Neutrophil (primary cell): ENCODE measurements around the gene LMNB1.

Experiments used
- H3K27ac ChIP-seq: fragments of 200-600 bp; sonication (generic); 2 replicates; pipeline ENCODE4 v1.5.1; 2016; ENCODE audit warnings: mild to moderate bottlenecking, moderate library complexity
- H3K27me3 ChIP-seq: fragments of 200-600 bp; sonication (generic); 2 replicates; pipeline ENCODE4 v1.6.0; 2016; ENCODE audit warnings: mild to moderate bottlenecking
- H3K36me3 ChIP-seq: fragments of 200-600 bp; sonication (generic); 2 replicates; pipeline ENCODE4 v1.5.1; 2017
- H3K4me1 ChIP-seq, 2 experiments: fragments of 200-600 bp in 1 of 2; sonication (generic) in 1 of 2; 1 replicate in 1 of 2; 2 replicates in 1 of 2; pipeline versions ENCODE4 v1.5.1 to v1.6.1; 2013 to 2016; ENCODE audit warnings: low read depth in 1 of 2, low read length in 1 of 2, mild to moderate bottlenecking in 1 of 2, moderate library complexity in 1 of 2; ENCODE audit not compliant: control insufficient read depth in 1 of 2, insufficient read depth in 1 of 2
- H3K4me3 ChIP-seq, 2 experiments: fragments of 200-600 bp in 1 of 2; sonication (generic) in 1 of 2; 1 replicate in 1 of 2; 2 replicates in 1 of 2; pipeline ENCODE4 v1.5.1; 2013 to 2016; ENCODE audit warnings: low read depth in 1 of 2, low read length in 1 of 2, mild to moderate bottlenecking in 1 of 2, moderate library complexity in 1 of 2
- H3K9me3 ChIP-seq: fragments of 200-600 bp; sonication (generic); 2 replicates; pipeline ENCODE4 v1.5.1; 2016
- TF ChIP-seq, protein P1 (sequence below): fragments of 200-600 bp; sonication (generic); IDR thresholded peaks from 2 replicates; pipeline ENCODE4 v1.5.1; 2016; ENCODE audit warnings: antibody characterized with exemption

Gene LMNB1

DNA sequence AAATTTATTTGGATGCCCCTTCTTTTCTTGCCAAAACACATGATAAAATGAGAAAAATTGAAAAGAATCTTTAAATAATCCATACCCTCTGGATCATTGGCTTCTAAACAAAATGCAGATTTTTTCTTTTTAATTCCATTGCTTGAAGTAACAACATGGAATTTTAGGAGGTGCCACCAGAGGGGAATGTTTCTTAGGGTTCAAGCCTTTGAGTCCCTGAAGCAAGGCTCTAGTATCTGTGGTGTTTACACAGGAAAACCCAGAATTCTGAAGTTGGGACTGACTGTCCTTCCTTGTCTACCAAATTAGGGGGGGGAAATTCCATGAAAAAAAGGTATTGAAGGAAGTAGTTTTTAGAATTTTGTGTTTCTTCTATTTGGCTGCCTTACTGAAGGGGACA, 69.4 kb downstream of the LMNB1 start:
- Histone ChIP-seq H3K27ac (peak overlapping the region; percentile 88), H3K4me3 (peak overlapping the region in 1 of 2 experiments; percentile 40), H3K27me3 (no peaks in the 10 kb centered on the region), H3K4me1 (peaks cover 17 to 27% of the 10 kb centered on the region in 2 experiments), H3K9me3 (no peaks in the 10 kb centered on the region), H3K36me3 (no peaks in the 10 kb centered on the region)
- TF ChIP-seq, protein P1, sequence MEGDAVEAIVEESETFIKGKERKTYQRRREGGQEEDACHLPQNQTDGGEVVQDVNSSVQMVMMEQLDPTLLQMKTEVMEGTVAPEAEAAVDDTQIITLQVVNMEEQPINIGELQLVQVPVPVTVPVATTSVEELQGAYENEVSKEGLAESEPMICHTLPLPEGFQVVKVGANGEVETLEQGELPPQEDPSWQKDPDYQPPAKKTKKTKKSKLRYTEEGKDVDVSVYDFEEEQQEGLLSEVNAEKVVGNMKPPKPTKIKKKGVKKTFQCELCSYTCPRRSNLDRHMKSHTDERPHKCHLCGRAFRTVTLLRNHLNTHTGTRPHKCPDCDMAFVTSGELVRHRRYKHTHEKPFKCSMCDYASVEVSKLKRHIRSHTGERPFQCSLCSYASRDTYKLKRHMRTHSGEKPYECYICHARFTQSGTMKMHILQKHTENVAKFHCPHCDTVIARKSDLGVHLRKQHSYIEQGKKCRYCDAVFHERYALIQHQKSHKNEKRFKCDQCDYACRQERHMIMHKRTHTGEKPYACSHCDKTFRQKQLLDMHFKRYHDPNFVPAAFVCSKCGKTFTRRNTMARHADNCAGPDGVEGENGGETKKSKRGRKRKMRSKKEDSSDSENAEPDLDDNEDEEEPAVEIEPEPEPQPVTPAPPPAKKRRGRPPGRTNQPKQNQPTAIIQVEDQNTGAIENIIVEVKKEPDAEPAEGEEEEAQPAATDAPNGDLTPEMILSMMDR, result no peak

DNA sequence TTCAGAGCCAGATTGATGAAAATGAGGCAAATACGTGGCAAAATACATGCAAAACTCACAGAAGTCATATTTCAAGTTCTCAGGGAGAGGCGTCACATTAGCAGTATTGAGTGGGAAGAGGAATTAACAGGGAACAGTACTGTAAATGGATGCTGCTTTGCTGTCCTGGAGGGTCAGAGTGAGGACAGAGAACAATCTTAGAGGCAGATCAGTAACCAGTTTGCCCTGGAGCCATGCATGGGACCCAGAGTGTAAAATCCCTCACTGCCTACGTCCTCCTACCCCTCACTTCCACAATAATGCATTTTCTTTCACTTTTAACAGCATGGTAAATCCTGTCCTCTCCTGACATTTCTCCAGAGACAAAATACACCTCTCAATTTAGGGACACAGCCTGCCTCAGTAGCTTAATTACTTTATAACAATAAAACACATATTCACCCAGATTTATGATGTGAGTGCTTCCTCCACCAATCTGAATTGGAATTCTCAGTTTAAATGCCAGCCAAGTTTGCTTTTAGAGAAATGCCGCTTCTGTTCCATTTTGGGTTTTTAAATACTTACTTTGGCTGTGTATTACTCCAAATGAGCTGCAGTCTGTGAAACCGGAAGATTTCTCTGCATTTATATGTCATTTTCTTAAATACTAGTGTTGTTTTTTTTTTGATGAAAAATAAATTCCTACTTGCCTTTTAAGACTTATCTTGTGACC, 70.0 kb downstream of the LMNB1 start:
- TF ChIP-seq, protein P1, result no peak
- H3K36me3 ChIP-seq, result no peaks in the 10 kb centered on the region
- H3K4me1 ChIP-seq, result peaks cover 17 to 27% of the 10 kb centered on the region in 2 experiments
- no peaks in the 10 kb centered on the region for H3K9me3 ChIP-seq
- no peaks in the 10 kb centered on the region for H3K27me3 ChIP-seq
- H3K4me3 ChIP-seq, result no peak overlapping the region
- peak overlapping the region; percentile 88 for H3K27ac ChIP-seq

DNA sequence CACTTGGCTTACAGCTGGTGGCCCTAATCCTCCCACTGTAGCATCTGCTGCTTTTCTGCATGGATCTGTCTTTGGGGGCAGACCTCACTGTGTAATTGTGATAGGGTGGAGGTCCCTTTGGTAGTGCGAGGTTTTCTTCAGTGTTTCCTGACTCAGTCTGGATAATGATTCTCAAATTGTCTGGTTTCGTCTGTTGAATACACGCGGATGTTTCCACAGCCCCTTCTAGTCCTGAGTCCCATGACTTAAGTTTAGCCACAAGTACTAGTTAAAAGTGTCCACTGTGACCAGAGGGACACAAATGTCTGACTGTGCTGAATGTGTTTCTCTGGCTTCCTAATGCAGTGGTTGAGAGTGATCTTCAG, 70.5 kb downstream of the LMNB1 start:
- no peaks in the 10 kb centered on the region for H3K36me3 ChIP-seq
- peaks cover 17 to 27% of the 10 kb centered on the region in 2 experiments for H3K4me1 ChIP-seq
- H3K4me3 ChIP-seq, result no peak overlapping the region

DNA sequence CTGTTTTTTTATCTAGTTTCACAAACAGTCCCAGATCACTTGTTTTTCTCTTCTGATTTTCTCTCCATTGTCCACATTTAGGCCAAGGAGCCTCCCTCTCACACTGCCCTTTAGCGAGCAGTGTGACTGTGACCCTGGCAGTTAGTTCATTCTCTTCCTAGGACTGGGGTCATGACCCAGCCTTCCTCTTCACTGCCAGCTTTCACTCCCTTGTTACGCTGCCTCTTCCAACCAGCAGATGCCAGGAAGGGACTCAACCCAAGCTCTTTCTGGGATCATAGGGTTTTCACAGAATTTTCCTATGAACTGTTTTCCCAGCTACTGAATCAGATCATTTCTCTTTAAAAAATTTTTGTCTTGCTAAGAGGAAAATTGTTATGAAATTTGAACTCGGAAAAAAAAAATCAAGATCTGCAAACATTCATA, 70.9 kb downstream of the LMNB1 start:
- Histone ChIP-seq H3K36me3 (no peaks in the 10 kb centered on the region), H3K4me3 (no peak overlapping the region), H3K27ac (no peak overlapping the region), H3K4me1 (peaks cover 17 to 27% of the 10 kb centered on the region in 2 experiments), H3K9me3 (no peaks in the 10 kb centered on the region), H3K27me3 (no peaks in the 10 kb centered on the region)
- TF ChIP-seq, protein P1, result no peak

More for the DNA sequence above, 70.5 kb downstream of the LMNB1 start:
- TF ChIP-seq, protein P1, result no peak
- H3K27me3 ChIP-seq, result no peaks in the 10 kb centered on the region
- no peak overlapping the region for H3K27ac ChIP-seq
- H3K9me3 ChIP-seq, result no peaks in the 10 kb centered on the region

DNA sequence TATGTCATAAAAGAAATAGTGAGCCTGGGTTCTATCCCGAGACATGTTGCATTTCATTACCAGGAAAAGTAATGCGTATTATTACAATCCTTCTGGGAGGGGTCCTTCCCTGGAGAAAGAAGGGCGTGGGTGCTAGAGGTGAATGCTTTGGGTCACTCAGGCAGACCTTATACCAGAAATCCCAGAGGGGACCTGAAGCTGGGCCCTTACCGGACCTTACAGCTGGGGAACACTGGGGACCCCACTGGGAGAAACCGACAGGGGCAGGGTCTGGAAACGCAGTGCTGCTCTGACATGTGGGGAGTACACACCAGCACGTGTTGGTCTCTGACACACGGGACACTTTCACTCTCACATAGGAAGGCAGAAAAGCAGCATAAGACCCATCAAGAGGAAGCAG, 71.3 kb downstream of the LMNB1 start:
- H3K4me3 ChIP-seq, result no peak overlapping the region
- TF ChIP-seq, protein P1, result no peak
- H3K27me3 ChIP-seq, result no peaks in the 10 kb centered on the region
- no peaks in the 10 kb centered on the region for H3K36me3 ChIP-seq
- H3K27ac ChIP-seq, result no peak overlapping the region
- H3K4me1 ChIP-seq, result peaks cover 17 to 27% of the 10 kb centered on the region in 2 experiments
- H3K9me3 ChIP-seq, result no peaks in the 10 kb centered on the region
